HS-27A (cell line): Measurements from ENCODE around the gene RHOF.

ENCODE experiments used
- DNase-seq: peaks from one replicate; pipeline ENCODE4 v3.0.0-alpha.2; 2012; ENCODE audit warnings: low read depth, missing footprints

Gene RHOF

GRCh38 chr12:121741743-121742142 is 51.7 kb downstream of the RHOF start:
- no peak for DNase-seq

GRCh38 chr12:121740847-121741246 is 52.6 kb downstream of the RHOF start:
- no peak for DNase-seq

- DNase-seq, result no peak
Observed at GRCh38 chr12:121738340-121738858, 55.1 kb downstream of the RHOF start.

GRCh38 chr12:121733849-121734248 is 59.6 kb downstream of the RHOF start:
- no peak for DNase-seq

GRCh38 chr12:121731473-121731872 is 62.0 kb downstream of the RHOF start:
- DNase-seq, result no peak

GRCh38 chr12:121729021-121729420 is 64.5 kb downstream of the RHOF start:
- no peak for DNase-seq
